Neuronal stem cell (in vitro differentiated cells): Measurements from ENCODE around the gene TSPEAR.

ENCODE experiments used
- DNase-seq: peaks from one replicate; pipeline ENCODE4 v3.0.0-alpha.2; 2013; ENCODE audit warnings: low spot score
- H2AFZ ChIP-seq: one replicate; pipeline ENCODE4 v1.6.1; 2013; ENCODE audit warnings: mild to moderate bottlenecking, low read length, inconsistent platforms
- H2AK5ac ChIP-seq: 2 replicates; pipeline ENCODE4 v1.6.1; 2013; ENCODE audit warnings: low read depth, mild to moderate bottlenecking, inconsistent platforms, low read length, moderate library complexity, mixed read lengths
- H2BK120ac ChIP-seq: 2 replicates; pipeline ENCODE4 v1.6.1; 2013; ENCODE audit warnings: low read depth, mild to moderate bottlenecking, inconsistent platforms, low read length, moderate library complexity, mixed read lengths
- H2BK12ac ChIP-seq: one replicate; pipeline ENCODE4 v1.6.1; 2013; ENCODE audit warnings: low read length, inconsistent platforms
- H2BK15ac ChIP-seq: 2 replicates; pipeline ENCODE4 v1.6.1; 2013; ENCODE audit warnings: mild to moderate bottlenecking, low read length, inconsistent platforms, mixed read lengths
- H2BK5ac ChIP-seq: one replicate; pipeline ENCODE4 v1.6.1; 2013; ENCODE audit warnings: inconsistent platforms, mild to moderate bottlenecking, low read length, moderate library complexity
- H3K14ac ChIP-seq: one replicate; pipeline ENCODE4 v1.6.1; 2013; ENCODE audit warnings: low read length, inconsistent platforms
- H3K18ac ChIP-seq: 2 replicates; pipeline ENCODE4 v1.6.1; 2013; ENCODE audit warnings: low read length, inconsistent platforms
- H3K23ac ChIP-seq: 2 replicates; pipeline ENCODE4 v1.6.1; 2013; ENCODE audit warnings: low read depth, mild to moderate bottlenecking, mixed read lengths, low read length, inconsistent platforms; ENCODE audit not compliant: poor library complexity
- H3K27ac ChIP-seq: replicated peaks from 3 replicates; pipeline ENCODE4 v1.5.1; 2013; ENCODE audit warnings: low read length, inconsistent platforms
- H3K27me3 ChIP-seq, 3 experiments: 2 replicates each; pipeline ENCODE4 v1.6.1; 2013; ENCODE audit warnings: low read length in 3 of 3, mild to moderate bottlenecking in 2 of 3, inconsistent platforms in 1 of 3, low read depth in 1 of 3, mixed read lengths in 1 of 3, moderate library complexity in 1 of 3; ENCODE audit not compliant: control insufficient read depth in 3 of 3, insufficient read depth in 3 of 3
- H3K36me3 ChIP-seq, 2 donors: replicated peaks in 1 of 2; 2 replicates each; pipeline ENCODE4 v1.6.1; 2013; ENCODE audit warnings: low read length in 2 of 2; ENCODE audit not compliant: control insufficient read depth in 2 of 2, insufficient read depth in 2 of 2
- H3K4ac ChIP-seq: 2 replicates; pipeline ENCODE4 v1.6.1; 2013; ENCODE audit warnings: inconsistent platforms, mild to moderate bottlenecking, low read length, moderate library complexity
- H3K4me1 ChIP-seq, 2 donors: 1 replicate in 1 of 2; 2 replicates in 1 of 2; pipeline ENCODE4 v1.6.1; 2013; ENCODE audit warnings: low read length in 2 of 2, low read depth in 1 of 2; ENCODE audit not compliant: control insufficient read depth in 2 of 2, insufficient read depth in 1 of 2
- H3K4me2 ChIP-seq: one replicate; pipeline ENCODE4 v1.6.1; 2013; ENCODE audit warnings: mild to moderate bottlenecking, low read length, inconsistent platforms; ENCODE audit not compliant: insufficient read depth, poor library complexity, severe bottlenecking
- H3K4me3 ChIP-seq, 2 donors: 2 replicates each; pipeline ENCODE4 v1.5.1; 2013; ENCODE audit warnings: low read length in 2 of 2, mild to moderate bottlenecking in 2 of 2, inconsistent platforms in 1 of 2, moderate library complexity in 1 of 2
- H3K79me1 ChIP-seq: one replicate; pipeline ENCODE4 v1.6.1; 2013; ENCODE audit warnings: low read depth, mild to moderate bottlenecking, inconsistent platforms, low read length, moderate library complexity
- H3K9ac ChIP-seq: one replicate; pipeline ENCODE4 v1.6.1; 2013; ENCODE audit warnings: mild to moderate bottlenecking, low read depth, low read length, inconsistent platforms; ENCODE audit not compliant: poor library complexity
- H3K9me3 ChIP-seq, 2 donors: replicated peaks in 1 of 2; 2 replicates each; pipeline versions ENCODE3 to v1.6.1; 2013; ENCODE audit warnings: low read length in 2 of 2, mild to moderate bottlenecking in 2 of 2, inconsistent platforms in 1 of 2, low read depth in 1 of 2, mixed read lengths in 1 of 2, moderate library complexity in 1 of 2; ENCODE audit not compliant: control insufficient read depth in 2 of 2, insufficient read depth in 1 of 2
- H4K8ac ChIP-seq: one replicate; pipeline ENCODE4 v1.6.1; 2013; ENCODE audit warnings: low read depth, mild to moderate bottlenecking, inconsistent platforms, low read length, moderate library complexity
- H4K91ac ChIP-seq: one replicate; pipeline ENCODE4 v1.6.1; 2013; ENCODE audit warnings: low read length, low read depth, mild to moderate bottlenecking, inconsistent platforms; ENCODE audit not compliant: poor library complexity
- WGBS, 2 donors: extraction: QIAGEN DNeasy Blood & Tissue Kit; methylation state at CpG; one replicate each; pipeline ENCODE4 v1.1.7; 2013; ENCODE audit warnings: missing lambda C conversion rate in 2 of 2, mixed read lengths in 1 of 2; ENCODE audit not compliant: insufficient read length in 2 of 2, insufficient replicate concordance in 1 of 2; ENCODE audit errors: extremely low coverage in 2 of 2; 5-methylcytosine and 5-hydroxymethylcytosine counted together

TSPEAR gene

DNA sequence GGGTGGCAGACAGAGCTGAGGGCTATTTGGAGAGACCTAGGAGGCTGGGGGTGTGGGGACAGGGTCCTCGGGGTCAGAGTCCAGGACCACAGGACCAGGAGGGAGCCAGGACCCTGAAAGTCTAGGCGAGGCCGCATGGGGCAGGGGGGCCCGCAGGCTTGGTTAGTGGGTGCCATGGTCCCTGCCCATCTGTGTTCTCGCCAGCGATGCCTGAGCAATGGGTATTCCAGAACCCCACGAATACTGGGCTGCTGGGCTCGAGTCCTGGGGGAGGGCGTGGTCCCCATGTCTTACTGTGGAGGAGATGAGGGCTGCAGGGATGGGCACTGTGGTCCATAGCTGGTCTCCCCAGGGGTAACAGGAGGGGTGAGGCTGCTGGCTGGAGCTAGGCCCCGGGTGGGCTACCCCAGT is 121.1 kb downstream of the TSPEAR start:
- no peaks in the 10 kb centered on the region for H3K27me3 ChIP-seq
- H2BK12ac ChIP-seq: peak overlapping the region; percentile 67
- no peak overlapping the region for H3K4me2 ChIP-seq
- no CpG with 5 or more reads among the region's 10 CpGs for WGBS, 2 donors
- H2BK5ac ChIP-seq: peak overlapping the region; percentile 53
- H4K8ac ChIP-seq: no peak overlapping the region
- no peak overlapping the region for H2AFZ ChIP-seq
- no peak overlapping the region for H2BK15ac ChIP-seq
- peaks cover 0 to 3% of the 10 kb centered on the region in 2 donors for H3K9me3 ChIP-seq
- DNase-seq: no peak
- no peak overlapping the region for H3K4me3 ChIP-seq
- no peak overlapping the region for H2BK120ac ChIP-seq
- H3K23ac ChIP-seq: peak overlapping the region; percentile 3
- H3K36me3 ChIP-seq: no peaks in the 10 kb centered on the region
- no peak overlapping the region for H3K9ac ChIP-seq
- H3K27ac ChIP-seq: no peak overlapping the region
- peaks cover 3% of the 10 kb centered on the region for H3K79me1 ChIP-seq
- peaks cover 3 to 6% of the 10 kb centered on the region in 2 donors for H3K4me1 ChIP-seq
- H3K14ac ChIP-seq: peak overlapping the region; percentile 38
- peak overlapping the region; percentile 33 for H3K18ac ChIP-seq
- no peak overlapping the region for H4K91ac ChIP-seq
- H3K4ac ChIP-seq: no peak overlapping the region
- H2AK5ac ChIP-seq: peak overlapping the region; percentile 92

DNA sequence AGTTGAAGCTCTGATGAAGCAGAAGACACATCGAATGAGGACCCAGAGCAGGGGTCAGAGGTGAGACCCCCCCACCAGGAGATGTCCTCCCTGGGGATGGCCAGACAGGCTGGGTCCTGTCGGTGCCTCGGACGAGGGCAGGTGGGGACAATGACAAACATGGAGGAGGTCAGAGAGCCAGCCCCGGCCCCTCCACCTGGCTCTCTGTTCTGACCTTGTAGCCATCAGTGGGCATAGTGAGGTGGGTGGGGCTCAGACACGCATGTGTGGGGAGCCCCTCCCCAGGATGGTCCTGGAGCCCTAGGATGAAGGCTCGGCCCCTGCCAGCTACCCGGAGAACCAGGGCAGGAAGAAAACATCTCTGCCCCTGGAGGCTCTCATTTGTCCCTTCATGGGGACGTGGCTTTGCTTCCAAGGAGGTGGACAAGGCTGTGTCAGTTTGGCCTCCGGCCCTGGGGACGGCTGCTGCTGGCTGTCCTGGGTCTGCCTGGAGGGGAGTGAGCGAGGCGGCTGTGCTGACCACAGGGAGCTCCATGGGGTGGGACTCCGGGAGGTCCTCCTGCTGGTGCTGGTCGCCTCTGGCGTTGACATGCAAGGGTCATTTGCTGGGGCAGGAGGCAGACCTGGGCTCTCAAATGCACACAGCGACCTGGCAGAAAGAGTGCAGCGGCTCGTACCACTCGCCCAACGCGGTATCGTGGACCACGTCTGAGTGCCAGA is 121.6 kb downstream of the TSPEAR start:
- Histone ChIP-seq H4K8ac (peak overlapping the region; percentile 59), H4K91ac (no peak overlapping the region), H3K27me3 (peaks cover 0 to 3% (median 0%) of the 10 kb centered on the region in 3 experiments), H3K18ac (peak overlapping the region; percentile 33), H2BK15ac (peak overlapping the region; percentile 79), H2BK120ac (peak overlapping the region; percentile 78), H2AFZ (no peak overlapping the region), H3K4me2 (no peak overlapping the region), H3K14ac (peak overlapping the region; percentile 76), H2BK5ac (peak overlapping the region; percentile 85), H3K4me1 (peaks cover 3 to 6% of the 10 kb centered on the region in 2 donors), H2BK12ac (peak overlapping the region; percentile 75), H3K23ac (peak overlapping the region; percentile 57), H3K4ac (no peak overlapping the region), H3K4me3 (no peak overlapping the region), H3K79me1 (peaks cover 3% of the 10 kb centered on the region), H2AK5ac (peak overlapping the region; percentile 92), H3K36me3 (no peaks in the 10 kb centered on the region), H3K9me3 (peaks cover 0 to 3% of the 10 kb centered on the region in 2 donors), H3K27ac (no peak overlapping the region), H3K9ac (no peak overlapping the region)
- no CpG with 5 or more reads among the region's 24 CpGs for WGBS, 2 donors
- DNase-seq: no peak

- Histone ChIP-seq H2AFZ (no peak overlapping the region), H2BK12ac (no peak overlapping the region), H3K36me3 (no peaks in the 10 kb centered on the region), H2AK5ac (peak overlapping the region; percentile 90), H3K27ac (no peak overlapping the region), H3K18ac (peak overlapping the region; percentile 33), H3K9ac (no peak overlapping the region), H3K9me3 (peaks cover 0 to 3% of the 10 kb centered on the region in 2 donors), H2BK5ac (no peak overlapping the region), H3K23ac (no peak overlapping the region), H3K14ac (no peak overlapping the region), H3K79me1 (peaks cover 3% of the 10 kb centered on the region), H3K4me2 (no peak overlapping the region), H3K4me3 (no peak overlapping the region), H4K91ac (no peak overlapping the region), H3K4me1 (peaks cover 3 to 4% of the 10 kb centered on the region in 2 donors), H2BK120ac (peak overlapping the region; percentile 78), H2BK15ac (peak overlapping the region; percentile 79), H3K4ac (no peak overlapping the region), H3K27me3 (peaks cover 0 to 4% (median 0%) of the 10 kb centered on the region in 3 experiments), H4K8ac (no peak overlapping the region)
- DNase-seq: no peak
- no CpG with 5 or more reads among the region's 2 CpGs for WGBS, 2 donors
Measured at GRCh38 chr21:44589094-44589493, 122.3 kb downstream of the TSPEAR start.

DNA sequence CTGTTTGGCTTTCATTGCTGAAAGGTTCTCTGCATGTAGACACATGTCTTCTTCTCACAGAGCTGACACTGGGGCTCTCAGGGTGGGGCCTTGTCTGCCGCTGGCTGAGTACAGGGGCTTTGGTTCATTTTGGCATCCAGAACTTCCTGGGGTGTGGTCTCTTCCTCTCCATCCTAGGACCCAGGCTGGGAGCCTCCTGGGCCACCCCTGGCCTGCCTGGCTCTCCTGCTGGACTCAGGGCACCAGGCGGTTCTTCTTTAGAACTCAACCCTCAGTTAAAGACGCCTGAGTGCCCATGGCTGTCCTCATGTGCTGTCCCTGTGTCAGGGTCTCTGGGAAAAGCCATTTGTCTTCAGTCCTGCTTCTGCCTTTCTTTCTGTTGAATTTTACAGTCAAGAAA is 125.5 kb downstream of the TSPEAR start:
- peaks cover 3% of the 10 kb centered on the region for H3K79me1 ChIP-seq
- H3K27me3 ChIP-seq: peaks cover 0 to 6% (median 0%) of the 10 kb centered on the region in 3 experiments
- no peaks in the 10 kb centered on the region for H3K4me1 ChIP-seq
- no CpG with 5 or more reads among the region's 3 CpGs for WGBS, 2 donors
- H3K4me2 ChIP-seq: no peak overlapping the region
- no peak overlapping the region for H3K4ac ChIP-seq
- no peak overlapping the region for H2BK120ac ChIP-seq
- H3K36me3 ChIP-seq: no peaks in the 10 kb centered on the region
- H3K18ac ChIP-seq: no peak overlapping the region
- H3K9me3 ChIP-seq: peaks cover 5 to 6% of the 10 kb centered on the region in 2 donors
- no peak overlapping the region for H3K9ac ChIP-seq
- DNase-seq: no peak
- no peak overlapping the region for H2BK15ac ChIP-seq
- no peak overlapping the region for H3K14ac ChIP-seq
- no peak overlapping the region for H4K91ac ChIP-seq
- H2BK5ac ChIP-seq: no peak overlapping the region
- no peak overlapping the region for H3K23ac ChIP-seq
- no peak overlapping the region for H2AFZ ChIP-seq
- no peak overlapping the region for H2BK12ac ChIP-seq
- no peak overlapping the region for H4K8ac ChIP-seq
- no peak overlapping the region for H3K27ac ChIP-seq
- no peak overlapping the region for H2AK5ac ChIP-seq
- no peak overlapping the region for H3K4me3 ChIP-seq
